MCF 10A (cell line): Measurements from ENCODE around the gene FUT2. TPM values are rescaled to one million over a fixed set of nuclear protein-coding genes. Genes with fewer than 3 reads are reported as not detected.

Experiments
- BruUV-seq: library from RNA; stranded (reverse); fragments of 400-500 nt; replicated peaks from 2 replicates; lab custom pipeline; 2021; lab: Mats Ljungman, UMichigan
- CTCF ChIA-PET: fragments of 300-600 bp; sonication (Branson Sonifier 250); formaldehyde crosslinking; extraction: SDS; loops from one replicate; lab custom pipeline; 2021; ENCODE audit warnings: antibody characterized with exemption, inconsistent platforms; lab: Yijun Ruan, JAX
- POLR2A ChIA-PET: fragments of 300-600, 350-650 bp; sonication (Branson Sonifier 250); formaldehyde crosslinking; extraction: SDS; loops from one replicate; lab custom pipeline; 2020; ENCODE audit warnings: antibody characterized with exemption, inconsistent platforms; lab: Yijun Ruan, JAX
- DNase-seq: peaks from one replicate; pipeline ENCODE4 v3.0.0-alpha.2; 2018; ENCODE audit not compliant: unreplicated experiment
- H3K27ac Mint-ChIP-seq: one replicate; pipeline ENCODE4 v1.8.0; 2022; ENCODE audit warnings: mild to moderate bottlenecking, low read depth, mixed read lengths; ENCODE audit not compliant: unreplicated experiment
- H3K27me3 Mint-ChIP-seq: one replicate; pipeline ENCODE4 v1.8.0; 2022; ENCODE audit warnings: mixed read lengths; ENCODE audit not compliant: insufficient read depth, unreplicated experiment
- H3K36me3 Mint-ChIP-seq: one replicate; pipeline ENCODE4 v1.8.0; 2022; ENCODE audit warnings: mild to moderate bottlenecking, moderate library complexity, mixed read lengths; ENCODE audit not compliant: insufficient read depth, unreplicated experiment
- H3K4me1 Mint-ChIP-seq: one replicate; pipeline ENCODE4 v1.8.0; 2022; ENCODE audit warnings: mixed read lengths; ENCODE audit not compliant: insufficient read depth, unreplicated experiment
- H3K4me3 Mint-ChIP-seq: one replicate; pipeline ENCODE4 v1.8.0; 2022; ENCODE audit warnings: mild to moderate bottlenecking, moderate library complexity, mixed read lengths; ENCODE audit not compliant: unreplicated experiment
- H3K9me3 Mint-ChIP-seq: one replicate; pipeline ENCODE4 v1.8.0; 2022; ENCODE audit warnings: mixed read lengths; ENCODE audit not compliant: unreplicated experiment
- CTCF ChIP-seq: fragments of 200-600 bp; IDR thresholded peaks from one replicate; pipeline ENCODE4 v1.8.0; 2022; ENCODE audit warnings: antibody characterized with exemption, mild to moderate bottlenecking; ENCODE audit not compliant: unreplicated experiment
- intact Hi-C: fragments of 100-400 bp; cut with micrococcal nuclease; formaldehyde crosslinking; loops from 2 replicates; pipeline ENCODE4 v1.14.1; 2022
- total RNA-seq: library from RNA; stranded (reverse); gene quantifications from 2 replicates; pipeline ENCODE4 v1.2.3, GENCODE V29; 2022

Gene FUT2
- total RNA-seq, 1 experiment from 2014 or later: not detected

GRCh38 chr19:48708471-48708870 is 12.7 kb downstream of the FUT2 start:
- Mint-ChIP-seq H3K27ac (no peak overlapping the region), H3K4me3 (no peak overlapping the region), H3K4me1 (peaks cover 7% of the 10 kb centered on the region), H3K27me3 (no peaks in the 10 kb centered on the region), H3K9me3 (peaks cover 7% of the 10 kb centered on the region), H3K36me3 (no peaks in the 10 kb centered on the region)
- POLR2A ChIA-PET: no interaction called here
- intact Hi-C loops: no loop called here
- TF ChIP-seq CTCF: no peak
- CTCF ChIA-PET: no interaction called here
- BruUV-seq: no TSS peak
- DNase-seq: no peak

- ChIA-PET CTCF (interaction anchor here (0.6 to 0.9 kb wide), 4 partner anchors 22 to 356 kb away, joined by 3 to 4 read pairs (median 3); no protein-coding TSS in a partner anchor), POLR2A (no interaction called here)
- Mint-ChIP-seq H3K4me1 (peaks cover 19% of the 10 kb centered on the region), H3K4me3 (no peak overlapping the region), H3K27me3 (no peaks in the 10 kb centered on the region), H3K9me3 (peaks cover 7% of the 10 kb centered on the region), H3K36me3 (no peaks in the 10 kb centered on the region), H3K27ac (no peak overlapping the region)
- BruUV-seq: no TSS peak
- TF ChIP-seq CTCF: no peak
- DNase-seq: no peak
- intact Hi-C loops: loop anchor here (5.0 kb wide), 1 partner anchor 34 kb away; no protein-coding TSS in a partner anchor
These were observed 15.4 kb downstream of the FUT2 start for GRCh38 chr19:48711106-48711662.

GRCh38 chr19:48713041-48713863 is 17.5 kb downstream of the FUT2 start:
- peak overlapping the region; percentile 91 for H3K27ac Mint-ChIP-seq
- H3K36me3 Mint-ChIP-seq: no peaks in the 10 kb centered on the region
- peak; percentile 33 for DNase-seq
- H3K9me3 Mint-ChIP-seq: no peaks in the 10 kb centered on the region
- ChIA-PET POLR2A (interaction anchor here (0.6 to 1.5 kb wide), 6 partner anchors 7 to 1788 kb away, joined by 3 to 7 read pairs (median 4); no protein-coding TSS in a partner anchor), CTCF (interaction anchor here (0.6 to 2.0 kb wide), 2 partner anchors 30 to 39 kb away, joined by 4 to 7 read pairs; no protein-coding TSS in a partner anchor)
- BruUV-seq: no TSS peak
- TF ChIP-seq CTCF: no peak
- intact Hi-C loops: loop anchor here (5.0 kb wide), 1 partner anchor 36 kb away; no protein-coding TSS in a partner anchor
- H3K4me3 Mint-ChIP-seq: peak overlapping the region; percentile 89
- peaks cover 19% of the 10 kb centered on the region for H3K4me1 Mint-ChIP-seq
- no peaks in the 10 kb centered on the region for H3K27me3 Mint-ChIP-seq
